ENCODE data around the gene OLFM2.

The OLFM2 gene

GRCh38 chr19:9911524-9912185 lies 24.7 kb downstream of the OLFM2 start:
- Histone ChIP-seq H3K9me3 (ENCODE audit: severe bottlenecking) (no peaks in the 10 kb centered on the region), H3K27me3 (ENCODE audit: insufficient read depth, low read depth, severe bottlenecking) (no peaks in the 10 kb centered on the region), H3K27ac (no peak overlapping the region), H3K36me3 (peaks cover 9% of the 10 kb centered on the region), H3K4me3 (ENCODE audit: low read depth, low read length) (no peak overlapping the region; the same call in 1 of the 2 replicates)
- DNase-seq = no peak
- TF ChIP-seq, protein P1, sequence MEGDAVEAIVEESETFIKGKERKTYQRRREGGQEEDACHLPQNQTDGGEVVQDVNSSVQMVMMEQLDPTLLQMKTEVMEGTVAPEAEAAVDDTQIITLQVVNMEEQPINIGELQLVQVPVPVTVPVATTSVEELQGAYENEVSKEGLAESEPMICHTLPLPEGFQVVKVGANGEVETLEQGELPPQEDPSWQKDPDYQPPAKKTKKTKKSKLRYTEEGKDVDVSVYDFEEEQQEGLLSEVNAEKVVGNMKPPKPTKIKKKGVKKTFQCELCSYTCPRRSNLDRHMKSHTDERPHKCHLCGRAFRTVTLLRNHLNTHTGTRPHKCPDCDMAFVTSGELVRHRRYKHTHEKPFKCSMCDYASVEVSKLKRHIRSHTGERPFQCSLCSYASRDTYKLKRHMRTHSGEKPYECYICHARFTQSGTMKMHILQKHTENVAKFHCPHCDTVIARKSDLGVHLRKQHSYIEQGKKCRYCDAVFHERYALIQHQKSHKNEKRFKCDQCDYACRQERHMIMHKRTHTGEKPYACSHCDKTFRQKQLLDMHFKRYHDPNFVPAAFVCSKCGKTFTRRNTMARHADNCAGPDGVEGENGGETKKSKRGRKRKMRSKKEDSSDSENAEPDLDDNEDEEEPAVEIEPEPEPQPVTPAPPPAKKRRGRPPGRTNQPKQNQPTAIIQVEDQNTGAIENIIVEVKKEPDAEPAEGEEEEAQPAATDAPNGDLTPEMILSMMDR (IDR thresholded peaks at IDR 0.05; ENCODE audit: low read depth, low read length) = no peak

GRCh38 chr19:9910625-9911024 lies 25.7 kb downstream of the OLFM2 start:
- H3K36me3 ChIP-seq = peaks cover 9% of the 10 kb centered on the region
- no peak overlapping the region for H3K27ac ChIP-seq
- H3K27me3 ChIP-seq (ENCODE audit: insufficient read depth, low read depth, severe bottlenecking) = no peaks in the 10 kb centered on the region
- TF ChIP-seq, protein P1 (IDR thresholded peaks at IDR 0.05; ENCODE audit: low read depth, low read length) = no peak
- H3K9me3 ChIP-seq (ENCODE audit: severe bottlenecking) = no peaks in the 10 kb centered on the region
- H3K4me3 ChIP-seq (ENCODE audit: low read depth, low read length) = no peak overlapping the region
- no peak for DNase-seq

DNA sequence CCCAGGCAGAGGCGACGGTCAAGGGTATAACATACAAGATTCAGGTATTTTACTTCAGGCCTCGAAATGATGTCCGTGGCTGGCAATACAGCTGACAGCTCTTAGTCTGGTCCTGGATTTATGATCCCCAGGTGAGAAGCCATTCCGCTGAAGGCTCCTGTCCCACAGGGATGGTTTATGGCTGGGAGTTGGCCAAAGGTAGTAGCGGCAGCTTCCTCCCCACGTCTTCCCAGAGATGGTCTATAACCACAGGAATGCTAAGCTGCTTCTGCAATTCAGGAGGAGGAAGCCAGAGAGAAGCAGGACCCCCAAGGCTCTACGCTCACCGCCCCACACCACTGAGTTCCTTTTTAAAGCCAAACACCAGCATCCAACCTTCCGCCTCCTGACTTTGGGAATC lies 27.1 kb downstream of the OLFM2 start:
- no peaks in the 10 kb centered on the region for H3K27me3 ChIP-seq (ENCODE audit: insufficient read depth, low read depth, severe bottlenecking)
- no peak overlapping the region for H3K27ac ChIP-seq
- H3K9me3 ChIP-seq (ENCODE audit: severe bottlenecking) = no peaks in the 10 kb centered on the region
- H3K4me3 ChIP-seq (ENCODE audit: low read depth, low read length) = no peak overlapping the region
- no peak for DNase-seq
- TF ChIP-seq, protein P1 (IDR thresholded peaks at IDR 0.05; ENCODE audit: low read depth, low read length) = no peak
- peaks cover 9% of the 10 kb centered on the region for H3K36me3 ChIP-seq

DNA sequence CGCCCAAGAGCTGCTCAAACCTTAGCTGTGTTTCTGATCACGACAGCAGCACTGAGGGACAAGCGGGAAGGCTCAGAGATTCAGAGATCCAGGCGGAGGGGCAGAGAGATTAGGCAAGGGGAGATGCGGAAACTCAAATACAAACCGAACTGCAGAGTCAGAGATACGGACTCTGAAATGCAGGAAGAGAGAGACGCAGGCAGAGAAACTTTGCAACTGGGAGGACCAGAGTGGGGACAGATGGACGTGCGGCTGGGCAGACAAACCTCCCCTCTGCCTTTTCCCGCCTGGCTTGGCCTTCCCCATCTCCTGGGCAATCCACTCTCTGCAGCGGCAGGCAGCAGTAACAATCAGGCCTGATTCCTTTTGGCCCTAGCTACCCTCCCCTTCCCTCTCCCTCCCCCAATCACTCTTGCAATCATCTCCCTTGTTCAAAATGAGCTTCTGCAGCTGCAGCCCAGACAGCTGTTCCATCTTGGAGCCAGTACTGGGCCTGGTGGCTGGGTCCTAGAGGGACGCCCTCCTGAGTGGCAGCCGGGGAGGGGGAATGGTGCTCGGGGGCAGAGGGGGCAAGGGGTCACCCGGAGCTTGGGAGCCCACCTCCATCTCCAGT lies 29.7 kb downstream of the OLFM2 start:
- H3K27me3 ChIP-seq (ENCODE audit: insufficient read depth, low read depth, severe bottlenecking) = no peaks in the 10 kb centered on the region
- no peak overlapping the region for H3K4me3 ChIP-seq (ENCODE audit: low read depth, low read length)
- no peak overlapping the region for H3K27ac ChIP-seq
- TF ChIP-seq, protein P1 (IDR thresholded peaks at IDR 0.05; ENCODE audit: low read depth, low read length) = no peak
- H3K9me3 ChIP-seq (ENCODE audit: severe bottlenecking) = no peaks in the 10 kb centered on the region
- no peak for DNase-seq
- H3K36me3 ChIP-seq = peaks cover 9% of the 10 kb centered on the region

GRCh38 chr19:9903336-9903735 lies 33.0 kb downstream of the OLFM2 start:
- Histone ChIP-seq H3K4me3 (ENCODE audit: low read depth, low read length) (no peak overlapping the region), H3K27me3 (ENCODE audit: insufficient read depth, low read depth, severe bottlenecking) (no peaks in the 10 kb centered on the region), H3K9me3 (ENCODE audit: severe bottlenecking) (no peaks in the 10 kb centered on the region), H3K36me3 (no peaks in the 10 kb centered on the region; the same call in 1 of the 2 replicates), H3K27ac (no peak overlapping the region)
- TF ChIP-seq, protein P1 (IDR thresholded peaks at IDR 0.05; ENCODE audit: low read depth, low read length) = no peak
- no peak for DNase-seq
